ENCODE results near the gene C12orf60. TPM values are rescaled to one million over a fixed set of nuclear protein-coding genes. Genes with fewer than 3 reads are reported as not detected.

Gene C12orf60
- total RNA-seq, 1 experiment from 2014 or later, result 1.9 TPM

DNA sequence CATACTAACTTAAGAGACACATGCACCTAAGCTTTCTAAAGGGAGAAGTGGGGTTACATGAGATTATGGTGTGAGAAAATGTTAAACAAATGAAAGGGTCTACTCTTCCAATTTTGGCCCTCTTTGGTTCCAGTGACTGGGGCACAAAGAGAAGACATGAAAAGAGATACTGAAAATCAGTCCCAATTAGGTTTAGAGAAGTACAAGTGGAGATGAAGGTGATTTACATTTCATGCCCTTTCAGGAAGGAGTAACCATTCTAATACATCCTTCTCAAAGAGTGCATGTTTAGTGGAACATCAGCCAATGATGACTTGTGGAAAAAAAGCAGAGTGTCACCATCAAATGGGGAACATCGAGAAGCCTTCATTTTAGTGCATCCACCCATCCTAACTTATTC is 67.8 kb downstream of the C12orf60 start:
- Histone ChIP-seq H3K27me3 (replicated peaks; ENCODE audit: insufficient read depth, low read depth, low read length, poor library complexity) (no peaks in the 10 kb centered on the region), H3K9me3 (ENCODE audit: low read depth, low read length, poor library complexity, severe bottlenecking) (no peaks in the 10 kb centered on the region), H3K36me3 (ENCODE audit: insufficient read depth, low read length, poor library complexity, severe bottlenecking) (no peaks in the 10 kb centered on the region), H3K27ac (ENCODE audit: low read depth, low read length, poor library complexity, severe bottlenecking) (no peak overlapping the region), H3K4me1 (ENCODE audit: insufficient read depth, low read length, poor library complexity, severe bottlenecking) (no peaks in the 10 kb centered on the region), H3K4me3 (ENCODE audit: low read depth, low read length, poor library complexity, severe bottlenecking) (no peak overlapping the region)
- CTCF ChIA-PET, result no interaction called here
- intact Hi-C loops (cut with micrococcal nuclease; ENCODE audit: unreplicated experiment), result no loop called here
- POLR2A ChIA-PET (ENCODE audit: low non-redundant PET), result no interaction called here
- TF ChIP-seq EZH2 (IDR thresholded peaks at IDR 0.05; ENCODE audit: borderline replicate concordance, low read depth, low read length, poor library complexity, severe bottlenecking), result no peak
- TF ChIP-seq, protein P1, sequence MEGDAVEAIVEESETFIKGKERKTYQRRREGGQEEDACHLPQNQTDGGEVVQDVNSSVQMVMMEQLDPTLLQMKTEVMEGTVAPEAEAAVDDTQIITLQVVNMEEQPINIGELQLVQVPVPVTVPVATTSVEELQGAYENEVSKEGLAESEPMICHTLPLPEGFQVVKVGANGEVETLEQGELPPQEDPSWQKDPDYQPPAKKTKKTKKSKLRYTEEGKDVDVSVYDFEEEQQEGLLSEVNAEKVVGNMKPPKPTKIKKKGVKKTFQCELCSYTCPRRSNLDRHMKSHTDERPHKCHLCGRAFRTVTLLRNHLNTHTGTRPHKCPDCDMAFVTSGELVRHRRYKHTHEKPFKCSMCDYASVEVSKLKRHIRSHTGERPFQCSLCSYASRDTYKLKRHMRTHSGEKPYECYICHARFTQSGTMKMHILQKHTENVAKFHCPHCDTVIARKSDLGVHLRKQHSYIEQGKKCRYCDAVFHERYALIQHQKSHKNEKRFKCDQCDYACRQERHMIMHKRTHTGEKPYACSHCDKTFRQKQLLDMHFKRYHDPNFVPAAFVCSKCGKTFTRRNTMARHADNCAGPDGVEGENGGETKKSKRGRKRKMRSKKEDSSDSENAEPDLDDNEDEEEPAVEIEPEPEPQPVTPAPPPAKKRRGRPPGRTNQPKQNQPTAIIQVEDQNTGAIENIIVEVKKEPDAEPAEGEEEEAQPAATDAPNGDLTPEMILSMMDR (conservative IDR thresholded peaks at IDR 0.05; ENCODE audit: low read depth, low read length), result no peak
- no TSS peak for BruUV-seq (replicated peaks)
- DNase-seq (ENCODE audit: low spot score), result no peak

- intact Hi-C loops (cut with micrococcal nuclease; ENCODE audit: unreplicated experiment), result no loop called here
- POLR2A ChIA-PET (ENCODE audit: low non-redundant PET), result no interaction called here
- Histone ChIP-seq H3K36me3 (ENCODE audit: insufficient read depth, low read length, poor library complexity, severe bottlenecking) (no peaks in the 10 kb centered on the region), H3K9me3 (ENCODE audit: low read depth, low read length, poor library complexity, severe bottlenecking) (no peaks in the 10 kb centered on the region), H3K27ac (ENCODE audit: low read depth, low read length, poor library complexity, severe bottlenecking) (no peak overlapping the region), H3K4me3 (ENCODE audit: low read depth, low read length, poor library complexity, severe bottlenecking) (no peak overlapping the region), H3K27me3 (replicated peaks; ENCODE audit: insufficient read depth, low read depth, low read length, poor library complexity) (no peaks in the 10 kb centered on the region), H3K4me1 (ENCODE audit: insufficient read depth, low read length, poor library complexity, severe bottlenecking) (no peaks in the 10 kb centered on the region)
- TF ChIP-seq, protein P1 (conservative IDR thresholded peaks at IDR 0.05; ENCODE audit: low read depth, low read length), result no peak
- CTCF ChIA-PET, result no interaction called here
- no TSS peak for BruUV-seq (replicated peaks)
- DNase-seq (ENCODE audit: low spot score), result no peak
These were observed 68.4 kb downstream of the C12orf60 start for GRCh38 chr12:14871886-14872285.

GRCh38 chr12:14873440-14874185 is 70.1 kb downstream of the C12orf60 start:
- Histone ChIP-seq H3K27ac (ENCODE audit: low read depth, low read length, poor library complexity, severe bottlenecking) (no peak overlapping the region), H3K4me3 (ENCODE audit: low read depth, low read length, poor library complexity, severe bottlenecking) (no peak overlapping the region), H3K4me1 (ENCODE audit: insufficient read depth, low read length, poor library complexity, severe bottlenecking) (no peaks in the 10 kb centered on the region), H3K9me3 (ENCODE audit: low read depth, low read length, poor library complexity, severe bottlenecking) (no peaks in the 10 kb centered on the region), H3K27me3 (replicated peaks; ENCODE audit: insufficient read depth, low read depth, low read length, poor library complexity) (no peaks in the 10 kb centered on the region), H3K36me3 (ENCODE audit: insufficient read depth, low read length, poor library complexity, severe bottlenecking) (no peaks in the 10 kb centered on the region)
- no peak for DNase-seq (ENCODE audit: low spot score)
- intact Hi-C loops (cut with micrococcal nuclease; ENCODE audit: unreplicated experiment), result no loop called here
- CTCF ChIA-PET, result no interaction called here
- POLR2A ChIA-PET (ENCODE audit: low non-redundant PET), result interaction anchor here (0.6 kb wide), 1 partner anchor 1347 kb away, joined by 3 read pairs; no protein-coding TSS in a partner anchor
- TF ChIP-seq EZH2 (IDR thresholded peaks at IDR 0.05; ENCODE audit: borderline replicate concordance, low read depth, low read length, poor library complexity, severe bottlenecking), result no peak
- TF ChIP-seq, protein P1 (conservative IDR thresholded peaks at IDR 0.05; ENCODE audit: low read depth, low read length), result no peak
- no TSS peak for BruUV-seq (replicated peaks)

Other genes with a start within 250 kb of the C12orf60 start
- gene PLBD1, start 235.8 kb upstream of the C12orf60 start, total RNA-seq (2021), result not detected in 2 replicates
- not detected in 2 replicates for gene GUCY2C, start 107.1 kb upstream of the C12orf60 start, total RNA-seq (2021)
- 144 and 150 TPM in 2 replicates for gene WBP11, start 192 bp upstream of the C12orf60 start, total RNA-seq (2021)
- gene SMCO3, start 10.5 kb downstream of the C12orf60 start, total RNA-seq (2021), result not detected in 2 replicates
- gene ART4, start 39.9 kb downstream of the C12orf60 start, total RNA-seq (2021), result not detected in 2 replicates
- gene MGP, start 82.2 kb downstream of the C12orf60 start, total RNA-seq (2021), result not detected in 2 replicates
- not detected in 2 replicates for gene ERP27, start 134.9 kb downstream of the C12orf60 start, total RNA-seq (2021)
- 88.1 and 122 TPM in 2 replicates for gene ARHGDIB, start 157.9 kb downstream of the C12orf60 start, total RNA-seq (2021)
- not detected in 2 replicates for gene PDE6H, start 169.4 kb downstream of the C12orf60 start, total RNA-seq (2021)

All from A673 (cell line).